PC-9 (cell line): ENCODE measurements around the gene AQP3.

ENCODE experiments used
- CTCF ChIP-seq: fragments of 200-600 bp; sonication (generic); conservative IDR thresholded peaks from 2 replicates; pipeline ENCODE4 v1.6.1; 2017; ENCODE audit warnings: mixed run types, antibody characterized with exemption, mild to moderate bottlenecking, moderate library complexity
- EZH2 ChIP-seq: fragments of 200-600 bp; sonication (generic); IDR thresholded peaks from 2 replicates; pipeline ENCODE4 v1.8.0; 2017; ENCODE audit warnings: antibody characterized with exemption, low read depth

GRCh38 chr9:33452828-33453271 lies 5.5 kb upstream of the AQP3 start:
- TF ChIP-seq CTCF (peak; percentile 86), EZH2 (no peak)
